ENCODE results near the gene DENND1A.

GRCh38 chr9:123528501-123528900 lies 401.4 kb downstream of the DENND1A start:
- no peak for TF ChIP-seq EP300 (IDR thresholded peaks at IDR 0.05)
- no peak for TF ChIP-seq CTCF (IDR thresholded peaks at IDR 0.05)
- TF ChIP-seq POLR2A (IDR thresholded peaks at IDR 0.05) = no peak
